ENCODE measurements around the gene WRAP73.

WRAP73 gene

DNA sequence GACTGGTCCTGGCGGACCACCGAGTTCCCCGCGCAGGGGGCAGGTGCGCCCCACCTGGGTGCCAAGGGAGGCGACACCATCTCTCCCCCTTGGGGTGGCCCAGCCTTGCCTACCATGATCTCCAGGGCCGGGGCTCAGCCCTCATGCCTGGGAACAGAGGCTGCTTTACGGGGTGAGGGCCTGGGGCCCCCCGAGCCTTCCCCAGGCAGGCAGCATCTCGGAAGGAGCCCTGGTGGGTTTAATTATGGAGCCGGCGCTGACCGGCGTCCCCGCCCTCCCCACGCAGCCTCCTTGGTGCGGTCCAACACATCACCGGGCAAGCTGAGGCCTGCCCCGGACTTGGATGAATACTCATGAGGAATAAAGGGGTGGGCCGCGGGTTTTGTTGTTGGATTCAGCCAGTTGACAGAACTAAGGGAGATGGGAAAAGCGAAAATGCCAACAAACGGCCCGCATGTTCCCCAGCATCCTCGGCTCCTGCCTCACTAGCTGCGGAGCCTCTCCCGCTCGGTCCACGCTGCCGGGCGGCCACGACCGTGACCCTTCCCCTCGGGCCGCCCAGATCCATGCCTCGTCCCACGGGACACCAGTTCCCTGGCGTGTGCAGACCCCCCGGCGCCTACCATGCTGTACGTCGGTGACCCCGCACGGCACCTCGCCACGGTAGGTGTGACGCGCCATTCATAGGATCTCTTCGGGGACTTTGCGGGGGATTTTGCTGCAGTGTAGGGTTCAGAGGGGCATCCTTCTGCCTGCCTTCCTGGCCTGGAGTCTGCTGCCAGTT, 40.6 kb upstream of the WRAP73 start:
- TF ChIP-seq TAF1 (IDR thresholded peaks at IDR 0.05; ENCODE audit: borderline replicate concordance, low read depth, low read length) = no peak
- TF ChIP-seq POLR2AphosphoS5 (IDR thresholded peaks at IDR 0.05; ENCODE audit: low read depth, low read length) = no peak
- TF ChIP-seq POLR2A (IDR thresholded peaks at IDR 0.05; ENCODE audit: low read depth, low read length) = no peak
- FAIRE-seq = no peak
- DNase-seq (ENCODE audit: insufficient read length) = no peak

DNA sequence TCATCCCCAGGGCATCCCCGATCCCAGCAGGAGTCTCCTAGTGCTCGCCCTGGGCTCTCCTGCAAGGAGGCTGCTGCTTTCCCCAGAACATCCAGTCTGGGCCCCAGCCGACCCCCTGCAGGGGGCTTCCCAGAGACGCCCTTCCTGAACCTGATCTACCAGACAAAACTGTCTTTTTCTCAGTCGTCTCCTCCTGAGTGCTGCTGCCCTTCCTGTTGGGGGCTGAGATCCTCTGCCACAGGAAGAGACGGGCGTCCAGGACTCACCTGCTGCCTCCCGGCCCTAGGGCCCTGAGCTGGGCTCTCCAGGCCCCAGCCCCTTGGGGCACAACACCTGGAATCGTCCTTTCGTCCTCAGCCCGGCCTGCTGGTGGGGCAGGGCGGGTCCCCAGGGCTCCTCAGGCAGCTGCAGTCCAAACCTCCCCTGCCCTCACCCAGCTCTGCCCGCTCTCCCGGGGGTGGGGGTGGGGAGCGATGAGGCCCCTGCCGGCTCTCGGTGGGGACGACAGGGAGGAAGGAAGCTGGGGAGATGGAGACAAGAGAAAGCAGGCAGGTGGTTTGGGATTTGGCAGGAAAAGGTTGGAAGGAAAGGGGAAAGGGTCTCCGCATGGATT, 39.3 kb upstream of the WRAP73 start:
- FAIRE-seq (no peak), DNase-seq (ENCODE audit: insufficient read length) (no peak)
- TF ChIP-seq POLR2AphosphoS5 (IDR thresholded peaks at IDR 0.05; ENCODE audit: low read depth, low read length) (no peak), TAF1 (IDR thresholded peaks at IDR 0.05; ENCODE audit: borderline replicate concordance, low read depth, low read length) (no peak), POLR2A (IDR thresholded peaks at IDR 0.05; ENCODE audit: low read depth, low read length) (no peak)

DNA sequence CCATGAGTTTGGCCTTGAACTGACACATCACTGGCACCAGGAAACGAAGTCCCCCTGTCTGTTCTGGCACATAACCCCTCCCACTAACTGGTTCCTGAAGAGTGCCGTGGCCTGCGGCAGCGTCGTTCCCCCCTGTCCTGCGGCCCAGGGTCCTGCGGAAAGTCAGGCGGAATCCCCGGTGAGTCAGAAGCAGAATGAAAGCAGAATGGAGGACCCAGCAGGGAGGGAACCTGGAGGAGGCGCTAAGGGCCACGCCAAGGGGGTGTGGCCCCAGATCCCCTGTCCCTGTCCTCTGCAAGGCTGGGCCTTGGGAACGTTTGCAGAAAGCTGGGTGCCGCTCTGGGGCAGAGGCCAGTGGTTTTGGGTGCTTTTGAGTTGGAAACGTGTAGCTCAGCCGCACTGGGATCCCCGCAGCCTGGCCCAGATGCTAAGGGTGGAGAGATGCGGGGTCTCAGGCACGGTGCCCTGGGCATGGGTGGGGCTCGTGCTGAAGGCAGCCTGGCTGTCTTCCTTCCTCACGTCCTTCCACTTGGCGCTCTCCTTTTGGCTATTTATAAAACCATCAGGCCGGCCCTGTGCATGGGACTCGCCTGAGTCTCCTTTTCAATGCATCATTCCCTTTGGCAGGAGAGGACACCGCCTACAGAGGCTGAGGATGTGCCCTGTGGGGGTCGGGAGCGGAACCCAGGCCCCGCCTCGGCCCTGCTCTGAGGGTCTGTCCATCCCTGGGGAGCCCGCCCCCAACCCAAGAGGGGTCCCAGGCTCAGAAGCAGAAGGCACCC, 38.6 kb upstream of the WRAP73 start:
- TF ChIP-seq POLR2A (IDR thresholded peaks at IDR 0.05; ENCODE audit: low read depth, low read length) = no peak
- no peak for TF ChIP-seq TAF1 (IDR thresholded peaks at IDR 0.05; ENCODE audit: borderline replicate concordance, low read depth, low read length)
- TF ChIP-seq POLR2AphosphoS5 (IDR thresholded peaks at IDR 0.05; ENCODE audit: low read depth, low read length) = no peak
- FAIRE-seq (no peak), DNase-seq (ENCODE audit: insufficient read length) (peak; percentile 71)

DNA sequence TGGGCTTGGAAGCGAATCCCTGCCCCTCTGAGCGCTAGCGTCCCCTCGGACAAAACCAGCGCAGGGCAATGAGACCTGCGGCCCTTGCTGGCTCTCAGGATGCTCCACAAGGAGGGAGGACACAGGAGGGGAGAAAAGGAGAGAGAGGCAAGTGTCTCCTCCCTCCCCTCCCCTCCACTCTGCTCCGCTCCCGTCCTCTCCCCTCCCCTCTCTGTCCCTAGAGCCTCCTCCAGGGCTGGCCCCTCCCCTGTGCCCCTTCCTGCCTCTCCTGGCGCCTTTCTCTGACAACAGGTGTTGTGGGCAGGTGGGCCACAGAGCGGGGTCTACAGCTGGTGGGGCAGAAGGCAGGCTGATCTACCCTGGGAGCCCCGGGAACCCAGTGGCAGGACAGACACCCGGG, 37.6 kb upstream of the WRAP73 start:
- DNase-seq (ENCODE audit: insufficient read length) = no peak
- FAIRE-seq = no peak
- TF ChIP-seq TAF1 (IDR thresholded peaks at IDR 0.05; ENCODE audit: borderline replicate concordance, low read depth, low read length) (no peak), POLR2A (IDR thresholded peaks at IDR 0.05; ENCODE audit: low read depth, low read length) (no peak), POLR2AphosphoS5 (IDR thresholded peaks at IDR 0.05; ENCODE audit: low read depth, low read length) (no peak)

DNA sequence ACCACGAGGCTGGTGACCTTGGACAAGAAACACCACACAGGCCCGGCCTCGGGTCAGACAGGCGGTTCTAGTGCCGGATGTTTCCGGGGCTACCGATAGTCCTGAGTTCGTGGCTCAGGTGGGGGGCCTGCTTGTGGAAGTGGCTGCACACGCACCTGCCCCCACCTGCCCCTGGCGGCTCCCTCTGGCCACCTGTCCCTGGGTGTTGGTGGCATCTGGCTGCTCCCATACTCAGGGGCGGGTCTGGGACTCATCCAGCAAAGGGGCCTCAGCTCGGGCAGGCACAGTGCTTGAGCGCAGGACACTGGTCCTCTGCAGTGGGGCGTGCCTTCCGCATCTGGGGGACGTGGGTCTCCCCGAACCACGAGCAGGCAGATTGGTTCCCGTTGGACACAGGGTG, 36.0 kb upstream of the WRAP73 start:
- FAIRE-seq (no peak), DNase-seq (ENCODE audit: insufficient read length) (no peak)
- TF ChIP-seq POLR2A (IDR thresholded peaks at IDR 0.05; ENCODE audit: low read depth, low read length) (no peak), POLR2AphosphoS5 (IDR thresholded peaks at IDR 0.05; ENCODE audit: low read depth, low read length) (no peak), TAF1 (IDR thresholded peaks at IDR 0.05; ENCODE audit: borderline replicate concordance, low read depth, low read length) (no peak)

DNA sequence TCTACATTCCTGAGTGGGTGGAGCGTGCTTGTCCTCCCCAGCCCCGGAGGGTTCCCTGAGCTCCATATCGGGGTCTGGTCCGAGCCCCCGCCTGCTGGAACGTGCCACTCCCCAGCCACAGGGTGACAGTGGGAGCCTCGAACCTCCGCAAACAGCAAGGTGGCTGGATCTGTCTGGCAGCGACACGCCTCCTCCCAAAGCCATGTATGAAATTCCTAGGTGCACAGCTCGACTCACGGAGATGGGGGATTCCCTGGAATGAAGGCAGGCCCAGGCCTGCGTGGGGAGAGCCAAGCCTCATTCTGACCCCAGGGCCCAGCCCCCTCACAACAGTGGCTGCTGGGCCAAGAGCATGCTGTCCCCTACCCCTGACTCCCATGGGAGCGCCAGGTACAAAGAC, 35.3 kb upstream of the WRAP73 start:
- DNase-seq (ENCODE audit: insufficient read length) (no peak), FAIRE-seq (no peak)
- TF ChIP-seq POLR2A (IDR thresholded peaks at IDR 0.05; ENCODE audit: low read depth, low read length) (no peak), POLR2AphosphoS5 (IDR thresholded peaks at IDR 0.05; ENCODE audit: low read depth, low read length) (no peak), TAF1 (IDR thresholded peaks at IDR 0.05; ENCODE audit: borderline replicate concordance, low read depth, low read length) (no peak)

DNA sequence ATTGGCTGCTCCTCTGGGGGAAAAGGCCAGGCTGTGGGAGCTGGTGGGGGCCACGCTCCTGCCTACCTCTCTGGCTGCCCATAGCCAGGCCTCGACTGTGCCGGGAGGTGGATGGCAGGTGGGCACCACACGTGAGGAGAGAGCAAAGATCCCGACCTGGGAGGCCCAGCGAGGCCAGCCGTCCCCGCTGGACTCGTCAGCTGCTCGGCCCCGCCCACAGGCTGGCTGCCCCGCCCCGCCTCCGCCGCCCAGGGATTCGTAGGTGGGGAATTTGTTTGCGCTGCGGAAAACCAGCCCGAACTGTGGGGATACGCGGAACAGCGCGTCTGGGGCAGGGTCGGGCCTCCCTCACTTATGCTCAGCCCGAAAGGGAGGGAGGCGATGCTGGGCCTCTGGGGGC, 34.1 kb upstream of the WRAP73 start:
- DNase-seq (ENCODE audit: insufficient read length) = no peak
- no peak for FAIRE-seq

DNA sequence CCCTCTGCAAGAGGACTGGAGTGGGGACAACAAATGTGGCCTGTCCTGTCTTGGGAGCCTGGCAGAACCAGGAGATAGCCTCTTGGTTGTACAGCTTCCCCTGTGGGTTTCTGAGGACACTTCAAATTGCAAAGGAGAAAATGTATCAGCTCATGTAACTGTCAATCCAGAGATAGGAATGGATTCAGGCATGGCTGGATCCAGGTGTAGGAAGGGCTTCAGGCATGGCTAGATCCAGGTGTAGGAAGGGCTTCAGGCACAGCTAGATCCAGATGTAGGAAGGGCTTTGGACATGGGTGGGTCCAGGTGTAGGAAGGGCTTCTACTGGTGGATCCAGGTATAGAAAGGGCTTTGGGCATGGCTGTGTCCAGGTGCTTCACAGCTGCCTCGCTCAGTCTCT, 33.3 kb upstream of the WRAP73 start:
- FAIRE-seq = no peak
- no peak for DNase-seq (ENCODE audit: insufficient read length)

More for the DNA sequence above, 34.1 kb upstream of the WRAP73 start:
- TF ChIP-seq POLR2A (IDR thresholded peaks at IDR 0.05; ENCODE audit: low read depth, low read length) (no peak), POLR2AphosphoS5 (IDR thresholded peaks at IDR 0.05; ENCODE audit: low read depth, low read length) (no peak), TAF1 (IDR thresholded peaks at IDR 0.05; ENCODE audit: borderline replicate concordance, low read depth, low read length) (no peak)

DNA sequence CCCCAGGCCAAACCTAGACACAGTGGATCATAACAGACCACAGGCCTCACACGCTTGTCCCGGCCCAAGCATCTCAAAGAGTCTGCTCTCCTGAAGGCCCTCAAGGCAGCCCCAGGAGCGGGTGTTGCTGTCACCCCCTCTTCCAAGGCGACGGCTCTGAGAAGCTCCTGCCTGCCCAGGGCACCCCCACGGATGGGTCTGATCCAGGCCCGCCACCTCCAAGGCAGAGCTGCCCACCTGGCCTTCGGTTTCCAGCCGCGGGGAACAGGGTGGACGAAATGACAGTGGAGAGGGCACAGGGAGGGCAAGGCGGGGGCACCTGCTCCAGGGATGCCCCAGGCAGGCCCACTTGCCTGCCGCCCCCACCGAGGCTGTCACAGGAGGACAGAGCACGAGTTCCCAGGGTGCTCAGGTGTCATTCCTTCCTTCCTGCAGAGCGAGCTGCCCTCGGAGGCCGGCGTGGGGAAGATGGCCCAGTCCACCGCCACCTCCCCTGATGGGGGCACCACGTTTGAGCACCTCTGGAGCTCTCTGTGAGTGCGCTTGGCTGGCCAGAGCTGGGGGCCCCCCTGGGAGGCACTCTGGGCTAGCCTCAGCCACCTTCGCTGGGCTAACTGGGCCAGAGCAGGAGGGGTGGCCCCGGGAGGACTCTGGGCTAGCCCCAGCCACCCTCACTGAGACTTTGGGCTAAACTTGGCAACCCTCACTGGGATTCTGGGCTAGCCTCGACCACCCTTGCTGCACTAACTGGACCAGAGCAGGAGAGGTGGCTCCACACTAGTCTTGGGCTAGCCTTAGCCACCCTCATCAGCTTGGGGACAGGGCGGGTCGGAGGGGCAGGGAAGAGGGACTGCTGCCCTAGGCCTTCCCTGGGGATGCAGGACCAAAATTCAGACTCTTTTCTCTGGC, 32.2 kb upstream of the WRAP73 start:
- TF ChIP-seq POLR2A (IDR thresholded peaks at IDR 0.05; ENCODE audit: low read depth, low read length) (no peak), POLR2AphosphoS5 (IDR thresholded peaks at IDR 0.05; ENCODE audit: low read depth, low read length) (no peak), TAF1 (IDR thresholded peaks at IDR 0.05; ENCODE audit: borderline replicate concordance, low read depth, low read length) (no peak)
- DNase-seq (ENCODE audit: insufficient read length) (no peak), FAIRE-seq (no peak)

More for the DNA sequence above, 33.3 kb upstream of the WRAP73 start:
- TF ChIP-seq POLR2A (IDR thresholded peaks at IDR 0.05; ENCODE audit: low read depth, low read length) = no peak
- TF ChIP-seq POLR2AphosphoS5 (IDR thresholded peaks at IDR 0.05; ENCODE audit: low read depth, low read length) = no peak
- TF ChIP-seq TAF1 (IDR thresholded peaks at IDR 0.05; ENCODE audit: borderline replicate concordance, low read depth, low read length) = no peak

DNA sequence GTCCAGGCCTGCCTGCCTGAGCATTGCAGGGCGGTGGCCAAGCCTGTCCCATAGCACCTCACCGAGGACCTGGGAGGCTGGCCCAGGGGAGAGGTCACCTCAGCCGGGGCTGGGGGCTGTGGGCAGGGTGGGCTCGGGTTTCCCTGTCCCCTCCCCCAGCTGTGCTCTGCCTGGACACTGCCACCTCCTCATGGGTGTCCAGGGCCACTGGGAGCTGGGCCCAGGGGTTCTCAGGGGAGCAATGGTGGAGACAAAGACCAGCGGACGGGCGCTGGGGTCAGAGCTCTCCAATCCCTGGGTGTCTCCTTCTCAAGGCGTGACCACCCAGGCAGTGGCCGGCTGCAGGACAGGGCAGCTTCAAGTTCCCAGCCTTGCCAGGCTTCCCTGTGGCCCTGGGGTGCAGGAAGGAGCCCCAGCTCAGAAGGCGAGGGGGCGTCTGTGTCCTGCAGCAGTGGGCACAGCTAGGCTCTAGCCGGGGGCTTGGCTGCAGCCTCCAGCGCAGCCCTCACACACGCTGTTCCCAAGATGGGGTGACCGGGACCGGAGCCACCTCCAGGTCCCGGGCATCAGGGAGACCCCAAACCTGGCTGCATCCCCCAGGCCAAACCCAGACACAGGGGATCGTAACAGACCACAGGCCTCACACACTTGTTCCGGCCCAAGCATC, 31.5 kb upstream of the WRAP73 start:
- DNase-seq (ENCODE audit: insufficient read length) (no peak), FAIRE-seq (no peak)
- no peak for TF ChIP-seq POLR2AphosphoS5 (IDR thresholded peaks at IDR 0.05; ENCODE audit: low read depth, low read length)
- no peak for TF ChIP-seq TAF1 (IDR thresholded peaks at IDR 0.05; ENCODE audit: borderline replicate concordance, low read depth, low read length)
- no peak for TF ChIP-seq POLR2A (IDR thresholded peaks at IDR 0.05; ENCODE audit: low read depth, low read length)
